HPDE6-E6E7 (cell line): ENCODE data around the gene NDUFS2.

Experiments used
- DNase-seq: peaks from one replicate; pipeline ENCODE4 v3.0.0; 2011; ENCODE audit warnings: missing footprints; ENCODE audit errors: extremely low spot score

Gene NDUFS2

GRCh38 chr1:161195171-161195570 lies 7.0 kb upstream of the NDUFS2 start:
- no peak for DNase-seq

GRCh38 chr1:161196111-161196510 lies 6.1 kb upstream of the NDUFS2 start:
- DNase-seq = no peak

- DNase-seq = no peak
Observed at GRCh38 chr1:161196521-161197451, 5.4 kb upstream of the NDUFS2 start.

- no peak for DNase-seq
Observed at GRCh38 chr1:161197560-161198193, 4.5 kb upstream of the NDUFS2 start.

GRCh38 chr1:161198194-161198896 lies 3.8 kb upstream of the NDUFS2 start:
- no peak for DNase-seq

- no peak for DNase-seq
Observed at GRCh38 chr1:161198897-161199431, 3.2 kb upstream of the NDUFS2 start, which contains the start of gene ADAMTS4. TSS of gene ADAMTS4 (minus strand) at chr1:161199054. CDS start at chr1:161198627, 427 bp downstream.

- no peak for DNase-seq
Observed at GRCh38 chr1:161199506-161200139, 2.5 kb upstream of the NDUFS2 start.

GRCh38 chr1:161200421-161200991 lies 1.7 kb upstream of the NDUFS2 start:
- no peak for DNase-seq

- no peak for DNase-seq
Observed at GRCh38 chr1:161200992-161201835, 953 bp upstream of the NDUFS2 start.

GRCh38 chr1:161206411-161207140 lies 4.4 kb downstream of the NDUFS2 start:
- DNase-seq = no peak

GRCh38 chr1:161207173-161207572 lies 5.0 kb downstream of the NDUFS2 start:
- no peak for DNase-seq

- DNase-seq = peak; percentile 89
Observed at GRCh38 chr1:161209790-161210409, 7.7 kb downstream of the NDUFS2 start.

- DNase-seq = no peak
Observed at GRCh38 chr1:161214369-161214768, 12.2 kb downstream of the NDUFS2 start.

- no peak for DNase-seq
Observed at GRCh38 chr1:161215076-161215475, 12.9 kb downstream of the NDUFS2 start, which contains the start of gene FCER1G. TSS of gene FCER1G (plus strand) at chr1:161215295. CDS start at chr1:161215322, 27 bp downstream.

GRCh38 chr1:161216945-161217712 lies 15.0 kb downstream of the NDUFS2 start:
- DNase-seq = no peak

- DNase-seq = no peak
Observed at GRCh38 chr1:161217831-161218230, 15.7 kb downstream of the NDUFS2 start.

GRCh38 chr1:161218301-161219077 lies 16.3 kb downstream of the NDUFS2 start:
- DNase-seq = no peak
